NCI-H2196 (cell line): ENCODE results near the gene ERICH3.

Source experiments
- DNase-seq: peaks from one replicate; lab custom pipeline; 2025; ENCODE audit not compliant: unreplicated experiment; lab: John Stamatoyannopoulos, UW

ERICH3 gene

GRCh38 chr1:74592580-74593355 is 80.8 kb downstream of the ERICH3 start:
- no peak for DNase-seq

GRCh38 chr1:74591949-74592348 is 81.6 kb downstream of the ERICH3 start:
- DNase-seq, result no peak

- no peak for DNase-seq
Observed at GRCh38 chr1:74590288-74590687, 83.3 kb downstream of the ERICH3 start.

GRCh38 chr1:74587888-74588287 is 85.7 kb downstream of the ERICH3 start:
- DNase-seq, result no peak

- no peak for DNase-seq
Observed at GRCh38 chr1:74586253-74586897, 87.2 kb downstream of the ERICH3 start.

GRCh38 chr1:74584185-74584584 is 89.4 kb downstream of the ERICH3 start:
- DNase-seq, result no peak

GRCh38 chr1:74583397-74583796 is 90.2 kb downstream of the ERICH3 start:
- DNase-seq, result no peak

- no peak for DNase-seq
Observed at GRCh38 chr1:74579425-74579824, 94.2 kb downstream of the ERICH3 start.

- DNase-seq, result no peak
Observed at GRCh38 chr1:74578101-74578500, 95.5 kb downstream of the ERICH3 start.

GRCh38 chr1:74571891-74572290 is 101.7 kb downstream of the ERICH3 start:
- DNase-seq, result no peak

GRCh38 chr1:74571493-74571800 is 102.1 kb downstream of the ERICH3 start:
- no peak for DNase-seq

- DNase-seq, result no peak
Observed at GRCh38 chr1:74570797-74571492, 102.6 kb downstream of the ERICH3 start.

GRCh38 chr1:74549932-74550331 is 123.7 kb downstream of the ERICH3 start:
- DNase-seq, result no peak

GRCh38 chr1:74548961-74549750 is 124.4 kb downstream of the ERICH3 start:
- no peak for DNase-seq

GRCh38 chr1:74545821-74546220 is 127.8 kb downstream of the ERICH3 start:
- DNase-seq, result no peak

- no peak for DNase-seq
Observed at GRCh38 chr1:74534241-74534640, 139.4 kb downstream of the ERICH3 start.

- no peak for DNase-seq
Observed at GRCh38 chr1:74531796-74532195, 141.8 kb downstream of the ERICH3 start.

- DNase-seq, result no peak
Observed at GRCh38 chr1:74530892-74531291, 142.7 kb downstream of the ERICH3 start.

- DNase-seq, result no peak
Observed at GRCh38 chr1:74528123-74528522, 145.5 kb downstream of the ERICH3 start.

GRCh38 chr1:74526708-74527107 is 146.9 kb downstream of the ERICH3 start:
- DNase-seq, result no peak

GRCh38 chr1:74523873-74524480 is 149.6 kb downstream of the ERICH3 start:
- no peak for DNase-seq
